Central memory CD4-positive, alpha-beta T cell (primary cell): Measurements from ENCODE around the gene TBCD.

Experiments used
- DNase-seq: peaks from one replicate; pipeline ENCODE4 v3.0.0; 2022

Gene TBCD

GRCh38 chr17:82859431-82860403, 107.9 kb downstream of the TBCD start:
- DNase-seq = peak; percentile 61

GRCh38 chr17:82860606-82861392, 108.9 kb downstream of the TBCD start:
- DNase-seq = no peak

DNA sequence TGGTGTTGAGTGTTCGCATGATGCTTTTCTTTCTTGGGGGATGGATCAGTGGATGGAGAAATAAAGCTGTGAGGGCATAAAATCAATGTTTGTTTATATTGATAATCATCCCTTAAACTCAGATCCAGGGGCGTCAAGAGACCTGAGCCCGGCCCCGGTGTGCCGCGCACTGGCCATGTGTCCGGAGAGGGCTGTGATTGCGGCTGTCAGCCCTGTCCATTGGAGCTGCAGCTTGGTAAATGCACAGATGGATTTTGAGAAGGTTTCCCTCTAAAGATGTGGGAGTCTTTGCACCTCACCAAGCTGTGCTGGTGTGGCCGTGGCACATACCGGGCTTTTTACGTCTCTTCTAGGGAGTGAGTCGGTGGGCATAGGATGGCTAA, 109.5 kb downstream of the TBCD start:
- DNase-seq = no peak

DNA sequence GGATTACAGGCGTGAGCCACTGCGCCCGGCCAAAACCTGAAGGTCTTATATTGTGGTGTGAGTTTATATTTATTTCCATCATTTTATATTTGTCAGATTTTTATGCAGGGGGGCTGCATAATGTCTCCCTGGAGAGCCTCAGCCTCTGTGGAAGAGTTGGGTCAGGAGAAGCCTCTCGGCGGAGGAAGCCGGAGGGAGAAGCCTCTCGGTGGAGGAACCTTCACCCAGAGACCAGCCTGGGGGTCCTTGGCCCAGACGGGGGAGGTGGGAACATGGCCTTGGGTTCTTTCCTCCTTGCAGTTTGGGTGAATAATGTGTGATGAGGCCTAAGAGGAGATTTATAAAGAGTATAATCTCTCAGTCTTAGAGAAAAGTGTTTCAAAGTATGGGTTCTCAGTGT, 110.3 kb downstream of the TBCD start:
- DNase-seq = no peak

- no peak for DNase-seq
These were observed 111.0 kb downstream of the TBCD start for GRCh38 chr17:82862737-82863382.

DNA sequence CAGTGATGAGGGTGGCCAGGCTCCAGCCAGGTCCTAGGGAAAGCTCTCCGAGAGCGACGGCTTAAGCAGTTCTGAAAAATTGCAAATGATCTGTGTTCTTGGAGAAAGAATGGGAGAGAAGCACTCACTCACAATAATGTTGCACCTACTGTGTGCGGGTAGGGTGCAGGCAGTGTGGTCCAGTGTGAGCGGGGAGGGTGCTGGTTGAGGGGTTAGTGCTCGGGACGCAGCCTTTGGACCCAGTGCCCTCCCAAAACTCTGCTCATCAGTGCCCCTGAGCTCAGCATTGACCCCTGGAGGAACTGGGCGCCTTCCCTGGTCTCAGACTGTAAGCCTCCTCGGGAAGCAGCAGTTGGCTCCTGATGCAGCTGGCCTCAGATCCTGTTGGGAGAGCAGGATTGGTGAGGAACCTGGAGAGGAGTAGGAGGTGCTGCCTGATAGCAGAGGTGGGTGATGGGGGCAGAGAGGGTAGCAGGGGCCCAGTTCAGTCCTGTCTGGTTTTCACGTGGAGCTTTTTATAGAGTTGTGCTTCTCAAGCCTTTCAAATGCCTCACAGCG, 111.6 kb downstream of the TBCD start:
- no peak for DNase-seq

DNA sequence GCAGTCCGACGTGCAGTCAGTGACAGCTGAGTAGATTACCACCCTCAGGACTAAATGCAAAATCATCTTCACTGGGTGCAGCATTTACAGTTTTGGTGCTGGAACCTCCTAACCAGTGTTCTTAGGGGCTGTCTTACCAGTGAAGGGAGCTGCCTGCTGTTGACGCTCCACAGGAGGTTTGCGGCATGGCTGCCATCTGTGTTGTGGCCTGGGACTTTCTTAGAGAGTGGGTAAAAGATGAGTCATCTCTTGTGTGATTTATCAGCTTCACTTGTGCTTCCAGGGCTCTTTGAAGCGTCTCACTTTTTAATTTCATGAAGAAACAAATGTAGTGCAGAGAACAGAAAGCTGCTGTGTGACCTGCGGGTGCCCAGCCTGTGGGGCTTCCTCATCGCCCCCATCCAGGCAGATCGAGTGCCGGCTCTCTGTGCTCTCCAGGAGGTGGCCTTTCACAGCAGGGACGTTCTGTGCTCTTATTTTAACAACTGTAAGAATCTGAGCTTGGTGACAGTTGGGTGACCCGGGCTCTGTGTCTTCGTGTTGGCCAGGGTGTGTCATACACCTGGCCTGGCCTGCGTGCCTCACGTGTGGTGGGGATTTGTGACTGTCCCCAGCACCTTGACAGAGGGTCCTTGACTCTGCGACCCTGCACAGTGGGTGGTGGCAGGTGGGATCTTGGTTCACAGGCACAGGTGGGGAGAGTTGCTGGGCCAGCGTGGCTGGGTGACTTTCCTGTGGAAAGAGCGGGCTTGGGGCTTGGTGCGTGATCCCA, 112.3 kb downstream of the TBCD start:
- DNase-seq = peak; percentile 93

DNA sequence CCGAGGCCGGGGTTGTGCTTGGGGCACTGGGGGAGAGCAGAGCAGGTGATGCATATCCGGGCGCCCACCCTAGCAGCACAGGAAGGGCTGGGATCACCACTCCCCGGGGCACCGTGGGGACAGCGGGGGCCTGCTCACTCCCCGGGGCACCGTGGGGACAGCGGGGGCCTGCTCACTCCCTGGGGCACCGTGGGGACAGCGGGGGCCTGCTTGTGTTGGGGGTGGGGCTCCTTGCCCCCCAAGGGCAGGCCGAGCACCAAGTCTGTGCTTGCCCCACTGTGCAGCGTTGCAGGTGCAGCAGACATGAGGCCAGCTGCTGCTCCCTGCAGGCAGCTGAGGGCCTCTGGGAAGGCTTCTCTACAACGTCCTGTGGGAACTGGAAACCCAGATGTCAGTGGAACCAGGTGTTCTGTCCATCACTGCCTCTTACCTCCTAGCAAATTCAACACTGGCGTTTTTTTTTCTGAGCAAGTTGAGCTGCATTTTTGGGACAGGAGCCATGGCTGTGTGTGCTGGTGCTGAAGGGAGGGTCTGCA, 112.9 kb downstream of the TBCD start:
- no peak for DNase-seq

- no peak for DNase-seq
These were observed 113.4 kb downstream of the TBCD start for GRCh38 chr17:82865274-82865673.

GRCh38 chr17:82865774-82866395, 114.0 kb downstream of the TBCD start:
- no peak for DNase-seq

DNA sequence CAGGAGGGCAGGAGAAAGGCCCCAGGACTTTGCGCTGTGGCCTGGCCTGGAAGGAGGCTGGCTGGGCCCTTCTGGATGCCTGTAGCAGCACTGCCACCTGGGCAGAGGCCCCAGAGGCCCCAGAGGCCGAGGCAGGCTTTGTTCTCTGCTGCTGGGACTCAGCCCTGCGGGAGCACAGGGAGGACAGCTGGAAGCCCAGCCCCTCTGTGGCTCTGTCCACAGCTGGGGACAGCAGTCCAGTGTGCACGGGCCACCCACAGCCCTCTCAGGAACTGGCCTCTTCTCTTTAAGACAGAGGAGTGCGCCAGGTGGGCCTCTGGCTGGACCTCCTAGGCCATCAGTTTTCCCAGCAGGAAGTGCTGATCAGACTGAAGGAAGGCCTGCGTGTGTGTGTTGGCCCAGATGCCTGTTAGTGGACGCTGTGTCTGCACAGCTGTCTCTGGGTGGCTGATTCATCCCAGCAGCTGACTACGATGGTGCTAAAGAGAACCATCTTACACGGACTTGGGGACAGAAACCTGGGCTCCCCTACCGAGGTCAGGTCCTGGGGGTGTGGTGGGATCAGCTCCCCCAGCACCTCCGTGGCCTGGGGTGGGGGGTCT, 114.8 kb downstream of the TBCD start:
- DNase-seq = no peak

DNA sequence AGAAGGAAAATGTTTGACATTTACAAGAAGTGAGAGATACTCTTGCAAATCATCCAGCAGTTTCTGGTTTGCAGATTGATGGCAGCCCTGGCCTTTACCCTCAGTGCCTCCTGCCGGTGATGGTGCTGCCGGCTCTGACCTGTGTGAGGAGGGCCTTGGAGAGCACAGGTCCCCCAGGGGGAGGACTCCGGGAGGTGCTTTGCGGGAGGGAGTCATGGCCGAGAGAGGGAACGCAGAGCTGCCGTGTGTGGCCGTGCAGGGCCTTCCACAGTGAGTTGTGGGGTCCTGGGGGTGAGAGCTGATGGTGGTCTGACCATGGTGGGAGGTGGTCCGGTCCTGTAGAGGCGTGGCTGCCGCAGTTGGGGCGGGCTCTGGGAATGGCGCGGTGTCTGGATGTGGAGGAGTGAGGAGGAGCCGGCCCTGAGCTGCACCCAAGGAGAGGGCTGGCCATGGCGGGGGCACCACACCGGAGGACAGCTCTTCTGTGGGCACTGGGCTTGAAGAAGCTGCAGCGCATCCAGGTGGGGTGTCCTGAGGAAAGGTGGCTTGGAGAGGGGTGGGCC, 116.0 kb downstream of the TBCD start:
- no peak for DNase-seq

DNA sequence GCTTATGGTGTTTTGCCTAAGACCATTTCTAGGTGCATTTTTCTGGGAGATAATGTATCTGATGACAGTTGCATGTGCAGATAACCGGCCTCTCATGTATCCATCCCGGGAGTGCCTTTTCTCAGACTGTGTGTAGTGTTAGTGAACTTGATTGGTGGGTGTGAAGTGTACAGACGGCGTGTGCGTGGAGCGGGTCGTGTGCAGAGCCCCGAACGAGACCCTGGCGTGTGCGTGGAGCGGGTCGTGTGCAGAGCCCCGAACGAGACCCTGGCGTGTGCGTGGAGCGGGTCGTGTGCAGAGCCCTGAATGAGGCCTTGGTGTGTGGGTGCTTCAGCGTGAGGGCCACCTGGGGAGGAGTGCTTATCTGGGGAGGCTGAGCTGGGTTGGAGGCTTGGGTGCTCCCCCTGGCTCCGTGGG, 116.9 kb downstream of the TBCD start:
- no peak for DNase-seq

DNA sequence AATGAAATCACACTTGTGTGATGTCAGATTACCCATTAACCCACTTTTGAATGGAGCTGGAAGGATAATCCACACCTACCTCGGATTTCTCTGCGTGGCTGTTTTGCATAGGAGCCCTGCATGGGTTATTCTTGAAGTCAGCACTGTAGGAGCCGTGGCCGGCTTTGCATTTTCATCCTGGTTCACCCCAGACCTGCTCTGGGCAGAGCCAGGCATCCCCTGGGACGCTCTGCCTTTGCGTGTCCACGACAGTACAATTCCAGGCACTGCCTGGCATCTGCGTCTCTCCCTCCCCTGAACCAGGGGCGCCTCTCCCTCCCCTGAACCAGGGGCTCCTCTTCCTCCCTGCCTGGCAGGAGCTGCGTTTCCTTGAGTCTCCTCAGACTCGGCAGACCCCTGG, 117.7 kb downstream of the TBCD start:
- DNase-seq = no peak

DNA sequence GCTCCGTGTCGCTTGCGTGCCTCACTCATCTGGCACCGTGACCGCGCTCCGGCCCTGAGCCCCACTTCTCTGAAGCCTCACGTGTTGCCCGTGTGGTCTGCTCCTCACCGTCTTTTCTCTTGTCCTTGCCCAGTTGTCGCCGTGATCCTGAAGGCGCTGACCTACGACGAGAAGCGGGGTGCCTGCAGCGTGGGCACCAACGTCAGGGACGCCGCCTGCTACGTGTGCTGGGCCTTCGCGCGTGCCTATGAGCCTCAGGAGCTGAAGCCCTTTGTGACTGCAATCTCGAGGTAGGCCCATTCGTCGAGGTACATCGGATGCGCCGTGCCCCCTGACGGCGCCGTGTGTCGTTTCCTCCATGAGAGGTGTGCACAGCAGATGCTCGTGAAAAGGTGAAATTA, 118.2 kb downstream of the TBCD start:
- DNase-seq = no peak

DNA sequence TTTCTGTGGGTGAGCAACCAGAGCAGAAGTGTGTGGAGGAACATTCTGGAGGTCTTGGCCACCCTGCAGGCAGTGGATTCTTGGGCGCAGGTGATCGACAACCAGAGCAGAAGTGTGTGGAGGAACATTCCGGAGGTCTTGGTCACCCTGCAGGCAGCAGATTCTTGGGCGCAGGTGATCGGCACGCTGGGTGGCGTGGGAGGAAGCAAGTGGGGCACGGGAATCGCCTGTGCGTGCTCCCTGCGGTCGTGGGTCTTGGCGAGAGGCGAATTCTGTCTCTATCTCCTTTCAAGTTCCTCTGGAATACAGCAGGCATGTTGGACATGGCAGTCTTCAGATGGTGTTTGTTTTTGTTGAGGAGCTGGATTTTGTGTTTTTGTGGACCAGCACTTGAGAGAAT, 118.7 kb downstream of the TBCD start:
- no peak for DNase-seq

GRCh38 chr17:82871056-82871775, 119.4 kb downstream of the TBCD start:
- DNase-seq = no peak

DNA sequence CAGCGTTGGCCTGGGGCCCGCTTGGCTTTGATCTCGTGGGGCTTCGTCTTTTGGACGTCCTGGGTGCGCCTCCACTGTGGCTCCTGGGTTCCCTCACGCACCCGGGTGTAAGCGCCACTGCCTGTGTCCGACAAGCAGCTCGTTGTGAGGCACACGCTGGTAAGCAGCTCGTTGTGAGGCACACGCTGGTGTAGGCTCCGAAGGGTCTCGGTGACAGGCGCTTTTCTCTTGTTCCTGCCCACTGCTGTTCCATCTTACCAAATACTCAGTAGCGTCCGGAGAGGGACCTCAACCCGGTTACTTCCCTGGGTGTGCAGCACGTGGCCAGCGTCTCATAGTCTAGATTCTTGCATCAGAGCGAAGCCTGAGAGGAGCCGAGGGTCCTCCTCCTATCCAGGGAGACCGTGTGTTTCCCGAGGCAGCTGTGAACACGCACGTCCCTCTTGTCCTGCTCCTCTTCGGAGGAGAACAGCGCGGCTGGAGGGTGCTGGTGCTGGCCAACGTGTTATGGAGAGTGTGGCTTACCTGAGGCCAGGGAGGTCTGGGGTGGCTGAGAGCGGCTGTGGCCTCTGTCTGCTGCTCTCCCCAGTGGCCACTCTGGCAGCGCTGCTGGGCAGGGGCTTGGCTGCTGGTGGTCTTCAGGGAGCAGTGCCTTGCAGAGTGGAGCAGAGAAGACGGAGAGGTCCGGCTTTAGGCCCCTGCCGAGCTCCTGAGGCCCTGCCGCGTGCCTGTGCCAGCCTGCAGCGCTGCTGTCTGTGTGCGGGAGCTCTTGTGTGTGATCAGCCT, 120.1 kb downstream of the TBCD start:
- no peak for DNase-seq
